GM18508 (cell line): ENCODE measurements around the gene HELZ.
"Not testable (repeated sequence)": the region's sequence is repeated elsewhere in the genome, so short reads cannot be mapped to it uniquely, and the experiment has no call there.

Source experiments
- ATAC-seq: cut with Tn5 transposase; IDR thresholded peaks from one replicate; pipeline ENCODE4 v1.9.1; 2021; ENCODE audit warnings: moderate number of reproducible peaks; ENCODE audit not compliant: insufficient read depth, unreplicated experiment

HELZ gene

GRCh38 chr17:67156269-67157199 is 88.5 kb downstream of the HELZ start:
- no peak for ATAC-seq

GRCh38 chr17:67152824-67153223 is 92.2 kb downstream of the HELZ start:
- no peak for ATAC-seq

- no peak for ATAC-seq
Observed at GRCh38 chr17:67151717-67152116, 93.3 kb downstream of the HELZ start.

- ATAC-seq, result no peak
Observed at GRCh38 chr17:67150826-67151225, 94.2 kb downstream of the HELZ start.

- ATAC-seq, result no peak
Observed at GRCh38 chr17:67148352-67148751, 96.6 kb downstream of the HELZ start.

- ATAC-seq, result no peak
Observed at GRCh38 chr17:67145183-67145805, 99.7 kb downstream of the HELZ start.

GRCh38 chr17:67143318-67143717 is 101.7 kb downstream of the HELZ start:
- no peak for ATAC-seq

GRCh38 chr17:67142030-67142429 is 103.0 kb downstream of the HELZ start:
- not testable (repeated sequence) for ATAC-seq

GRCh38 chr17:67139784-67140665 is 105.0 kb downstream of the HELZ start:
- ATAC-seq, result no peak

GRCh38 chr17:67139289-67139688 is 105.7 kb downstream of the HELZ start:
- no peak for ATAC-seq

- no peak for ATAC-seq
Observed at GRCh38 chr17:67138392-67138791, 106.6 kb downstream of the HELZ start.

- no peak for ATAC-seq
Observed at GRCh38 chr17:67137860-67138259, 107.1 kb downstream of the HELZ start.

- no peak for ATAC-seq
Observed at GRCh38 chr17:67137026-67137370, 108.0 kb downstream of the HELZ start.

- ATAC-seq, result no peak
Observed at GRCh38 chr17:67136191-67137025, 108.6 kb downstream of the HELZ start.

GRCh38 chr17:67133161-67133560 is 111.8 kb downstream of the HELZ start:
- ATAC-seq, result no peak

- no peak for ATAC-seq
Observed at GRCh38 chr17:67132366-67132765, 112.6 kb downstream of the HELZ start.

- no peak for ATAC-seq
Observed at GRCh38 chr17:67130768-67131167, 114.2 kb downstream of the HELZ start.

GRCh38 chr17:67129283-67129682 is 115.7 kb downstream of the HELZ start:
- no peak for ATAC-seq

- no peak for ATAC-seq
Observed at GRCh38 chr17:67128700-67129099, 116.3 kb downstream of the HELZ start.

- ATAC-seq, result no peak
Observed at GRCh38 chr17:67127925-67128324, 117.1 kb downstream of the HELZ start.
